HG03439 (cell line): ENCODE data around the gene SSX1.
"Not testable (repeated sequence)": the region's sequence is repeated elsewhere in the genome, so short reads cannot be mapped to it uniquely, and the experiment has no call there.

ENCODE experiments used
- ATAC-seq: cut with Tn5 transposase; IDR thresholded peaks from one replicate; pipeline ENCODE4 v1.9.1; 2021; ENCODE audit warnings: mild to moderate bottlenecking, moderate library complexity; ENCODE audit not compliant: unreplicated experiment

SSX1 gene

DNA sequence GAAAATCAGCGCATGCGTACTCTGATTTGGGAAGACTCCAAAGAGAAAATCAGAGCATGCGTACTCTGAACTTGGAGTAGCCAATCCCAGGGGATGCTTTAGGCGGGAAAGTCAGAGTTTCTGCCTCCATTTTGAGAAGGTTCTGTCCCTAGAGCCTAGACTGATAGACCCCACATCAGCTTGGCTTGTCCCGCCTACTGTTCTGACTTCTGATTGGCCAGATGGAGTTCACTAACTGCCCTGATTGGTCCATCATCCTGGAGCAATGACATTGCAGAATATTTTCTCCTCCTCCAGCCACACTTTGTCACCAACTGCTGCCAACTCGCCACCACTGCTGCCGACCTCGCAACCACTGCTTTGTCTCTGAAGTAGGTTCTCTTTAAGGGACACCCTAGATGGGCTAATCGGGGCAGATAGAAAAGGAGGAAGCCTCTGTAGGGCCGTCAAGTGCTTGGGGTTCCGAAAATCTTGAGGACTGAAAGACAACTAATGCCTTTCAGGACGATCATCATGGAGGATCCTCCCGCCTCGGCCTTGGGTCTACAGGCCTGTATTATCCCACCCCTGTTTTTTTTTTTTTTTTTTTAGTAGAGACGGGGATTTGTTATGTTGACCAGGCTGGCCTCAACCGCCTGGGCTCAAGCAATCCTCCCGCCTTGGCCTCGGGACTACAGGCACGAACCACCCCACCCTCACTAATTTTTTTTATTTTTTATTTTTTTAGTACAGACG, at the start of gene SSX1:
TSS of gene SSX1 (plus strand) at position 331 of the 735 bp plus-strand sequence. CDS start 1,850 bp downstream, outside the sequence.
- ATAC-seq: not testable (repeated sequence)

- ATAC-seq: not testable (repeated sequence)
These were observed 40.9 kb upstream of the SSX1 start for GRCh38 chrX:48214341-48214740.

GRCh38 chrX:48224196-48224595, 31.0 kb upstream of the SSX1 start:
- ATAC-seq: not testable (repeated sequence)

DNA sequence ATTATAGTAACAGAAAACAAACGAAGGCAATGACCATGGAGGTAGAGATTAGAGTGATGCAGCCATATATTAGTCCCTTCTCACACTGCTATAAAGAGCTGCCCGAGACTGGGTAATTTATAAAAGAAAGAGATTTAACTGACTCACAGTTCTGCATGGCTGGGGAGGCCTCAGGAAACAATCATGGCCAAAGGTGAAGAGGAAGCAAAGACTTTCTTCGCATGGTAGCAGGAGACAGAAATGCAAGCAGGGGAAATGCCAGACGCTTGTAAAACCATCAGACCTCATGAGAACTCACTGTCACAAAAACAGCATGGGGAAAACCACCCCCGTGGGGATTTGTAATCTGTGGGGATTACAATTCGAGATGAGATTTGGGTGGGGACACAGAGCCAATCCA, 2.2 kb upstream of the SSX1 start:
- not testable (repeated sequence) for ATAC-seq

DNA sequence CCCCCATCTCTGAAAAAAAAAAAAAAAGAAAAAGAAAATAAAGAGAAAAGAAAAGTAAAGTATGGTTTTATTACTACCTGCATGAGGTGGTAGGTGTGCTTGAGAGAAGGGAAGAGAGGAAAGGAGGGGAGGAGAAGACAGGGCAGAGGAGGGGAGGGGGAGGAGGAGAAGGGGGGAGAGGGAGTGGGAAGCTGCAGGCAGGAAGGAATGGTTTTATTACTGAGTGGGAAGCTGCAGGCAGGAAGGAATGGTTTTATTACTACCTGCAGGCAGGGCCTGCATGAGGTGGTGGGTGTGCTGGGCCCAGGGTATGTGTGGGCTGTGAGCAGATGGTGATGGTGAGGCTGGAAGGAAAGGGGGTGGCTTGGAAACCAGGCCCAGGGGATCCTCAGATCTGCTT, 19.2 kb downstream of the SSX1 start:
- not testable (repeated sequence) for ATAC-seq

DNA sequence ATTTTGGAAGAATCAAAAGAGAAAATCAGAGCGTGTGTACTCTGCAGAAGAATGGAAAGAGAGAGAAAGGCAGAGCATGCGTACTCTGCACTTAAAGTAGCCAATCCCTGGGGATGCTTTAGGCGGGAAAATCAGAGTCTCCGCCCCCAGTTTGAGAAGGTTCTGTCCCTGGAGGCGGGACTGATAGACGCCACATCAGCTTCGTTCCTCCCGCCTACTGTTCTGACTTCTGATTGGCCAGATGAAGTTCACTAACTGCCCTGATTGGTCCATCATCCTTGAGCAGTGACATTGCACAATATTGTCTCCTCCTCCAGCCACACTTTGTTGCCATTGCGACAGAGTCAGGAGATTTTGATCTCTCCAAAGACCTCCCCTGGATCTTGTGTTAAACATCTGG, 23.8 kb downstream of the SSX1 start:
- ATAC-seq: no peak

DNA sequence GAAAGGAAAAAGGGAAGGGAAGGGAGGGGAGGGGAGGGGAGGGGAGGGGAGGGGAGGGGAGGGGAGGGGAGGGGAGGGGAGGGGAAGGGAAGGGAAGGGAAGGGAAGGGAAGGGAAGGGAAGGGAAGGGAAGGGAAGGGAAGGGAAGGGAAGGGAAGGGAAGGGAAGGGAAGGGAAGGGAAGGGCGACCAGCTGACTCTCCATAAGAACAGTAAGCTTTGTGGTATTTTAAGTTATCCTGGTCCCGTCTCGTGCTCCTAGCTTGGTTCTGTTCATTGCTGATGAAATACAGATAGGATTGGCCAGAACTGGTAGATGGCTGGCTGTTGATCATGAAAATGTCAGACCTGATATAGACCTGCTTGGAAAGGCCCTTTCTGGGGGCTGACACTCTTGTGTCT, 25.5 kb downstream of the SSX1 start:
- ATAC-seq: not testable (repeated sequence)

GRCh38 chrX:48306175-48306574, 51.0 kb downstream of the SSX1 start:
- ATAC-seq: no peak

DNA sequence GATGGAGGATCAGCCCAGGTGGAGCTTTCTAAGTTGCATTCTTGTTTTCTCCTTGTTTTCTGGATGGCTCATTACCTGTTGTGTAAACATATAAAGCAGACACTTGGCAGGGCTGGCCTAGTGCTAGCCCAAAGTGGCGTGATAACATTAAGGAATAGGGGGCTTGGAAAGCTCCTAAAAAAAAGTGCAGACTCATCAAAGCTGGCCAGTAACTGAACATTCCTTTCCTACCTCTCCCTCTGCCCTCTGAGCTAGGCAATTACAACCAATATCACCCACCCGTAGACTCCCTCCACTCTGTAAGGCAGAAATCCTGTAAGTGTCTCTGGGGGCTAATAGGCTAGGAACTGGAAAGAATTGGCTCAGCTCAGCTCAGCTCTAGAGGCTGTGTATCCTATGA, 58.8 kb downstream of the SSX1 start:
- ATAC-seq: not testable (repeated sequence)
